Measurements from ENCODE around the gene CORO1C.
"Not testable (repeated sequence)": the region's sequence is repeated elsewhere in the genome, so short reads cannot be mapped to it uniquely, and the experiment has no call there.

Gene CORO1C

GRCh38 chr12:108623577-108623976 lies 107.7 kb downstream of the CORO1C start:
- no peaks in the 10 kb centered on the region for H3K36me3 ChIP-seq (replicated peaks)
- no peaks in the 10 kb centered on the region for H3K27me3 ChIP-seq (ENCODE audit: low read depth)
- H3K4me1 ChIP-seq = no peaks in the 10 kb centered on the region
- no peaks in the 10 kb centered on the region for H3K9me3 ChIP-seq
- H3K4me3 ChIP-seq = no peak overlapping the region
- DNase-seq (ENCODE audit: low spot score in 2 of 2) = no peak
- in situ Hi-C loops (cut with MboI; ENCODE audit: low sequenced_read_pairs) = no loop called here

DNA sequence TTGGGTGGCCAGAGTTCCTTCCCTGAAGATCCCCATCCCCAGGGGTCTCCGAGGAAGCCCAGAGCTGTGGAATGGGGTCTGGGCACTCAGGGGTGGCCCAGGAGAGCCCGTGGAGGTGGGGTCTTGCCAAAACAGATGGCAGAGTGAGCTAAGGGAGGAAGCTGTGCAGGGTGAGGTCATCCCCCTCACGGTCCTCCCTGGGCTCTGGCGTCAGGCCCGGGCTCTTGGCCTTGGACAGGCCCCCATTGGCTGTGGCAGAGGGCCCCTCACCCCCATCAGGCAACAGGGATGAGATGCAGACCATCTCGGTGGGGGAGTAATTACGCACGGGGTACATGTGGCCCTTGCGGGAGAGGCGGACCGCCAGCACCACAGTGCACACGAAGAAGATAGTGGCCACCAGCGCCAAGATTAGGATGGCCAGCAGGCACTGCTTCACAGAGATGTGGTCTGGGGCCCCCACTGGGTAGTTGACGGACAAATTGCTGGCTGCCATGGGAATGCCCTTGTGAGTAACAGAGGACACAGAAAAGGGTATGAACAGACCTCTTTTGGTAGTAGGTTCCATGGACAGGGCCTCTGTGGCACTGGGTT lies 108.3 kb downstream of the CORO1C start:
- DNase-seq (ENCODE audit: low spot score in 2 of 2) = no peak
- H3K36me3 ChIP-seq (replicated peaks) = no peaks in the 10 kb centered on the region
- no peaks in the 10 kb centered on the region for H3K27me3 ChIP-seq (ENCODE audit: low read depth)
- no peaks in the 10 kb centered on the region for H3K4me1 ChIP-seq
- H3K9me3 ChIP-seq = no peaks in the 10 kb centered on the region
- H3K4me3 ChIP-seq = no peak overlapping the region
- in situ Hi-C loops (cut with MboI; ENCODE audit: low sequenced_read_pairs) = no loop called here

DNA sequence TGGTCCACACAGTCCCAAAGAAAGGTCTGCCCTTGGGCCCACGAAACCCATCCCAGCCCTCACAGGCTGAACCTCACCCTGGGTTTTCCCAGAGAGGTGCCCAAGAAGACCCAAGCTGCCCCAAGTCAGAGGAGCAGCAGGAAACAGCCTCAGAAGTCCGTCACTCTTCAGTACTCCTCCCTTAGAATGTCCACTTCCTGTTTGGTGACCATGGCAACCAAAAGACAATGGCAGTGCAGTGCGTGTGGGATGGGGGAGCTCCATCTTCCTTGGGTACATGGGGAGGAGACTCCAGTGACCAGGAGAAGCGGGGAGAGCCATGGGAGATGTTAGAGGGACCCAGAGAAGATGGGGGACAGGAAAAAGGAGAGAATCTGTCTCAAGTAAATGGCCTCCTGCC lies 108.9 kb downstream of the CORO1C start:
- no peaks in the 10 kb centered on the region for H3K9me3 ChIP-seq
- in situ Hi-C loops (cut with MboI; ENCODE audit: low sequenced_read_pairs) = no loop called here
- DNase-seq (ENCODE audit: low spot score in 2 of 2) = peak in 1 of 2 experiments; percentile 56
- H3K36me3 ChIP-seq (replicated peaks) = no peaks in the 10 kb centered on the region
- H3K27me3 ChIP-seq (ENCODE audit: low read depth) = no peaks in the 10 kb centered on the region
- no peak overlapping the region for H3K4me3 ChIP-seq
- no peaks in the 10 kb centered on the region for H3K4me1 ChIP-seq

- Histone ChIP-seq H3K9me3 (no peaks in the 10 kb centered on the region), H3K27me3 (ENCODE audit: low read depth) (no peaks in the 10 kb centered on the region), H3K36me3 (replicated peaks) (no peaks in the 10 kb centered on the region), H3K4me1 (no peaks in the 10 kb centered on the region), H3K4me3 (no peak overlapping the region)
- in situ Hi-C loops (cut with MboI; ENCODE audit: low sequenced_read_pairs) = no loop called here
- DNase-seq (ENCODE audit: low spot score in 2 of 2) = no peak
Observed at GRCh38 chr12:108621161-108621560, 110.2 kb downstream of the CORO1C start.

- Histone ChIP-seq H3K9me3 (no peaks in the 10 kb centered on the region), H3K4me1 (no peaks in the 10 kb centered on the region), H3K36me3 (replicated peaks) (no peaks in the 10 kb centered on the region), H3K27me3 (ENCODE audit: low read depth) (no peaks in the 10 kb centered on the region), H3K4me3 (no peak overlapping the region)
- in situ Hi-C loops (cut with MboI; ENCODE audit: low sequenced_read_pairs) = no loop called here
- no peak for DNase-seq (ENCODE audit: low spot score in 2 of 2)
Observed at GRCh38 chr12:108620236-108620879, 111.0 kb downstream of the CORO1C start.

- Histone ChIP-seq H3K4me3 (no peak overlapping the region), H3K27me3 (ENCODE audit: low read depth) (no peaks in the 10 kb centered on the region), H3K4me1 (no peaks in the 10 kb centered on the region), H3K36me3 (replicated peaks) (no peaks in the 10 kb centered on the region), H3K9me3 (no peaks in the 10 kb centered on the region)
- in situ Hi-C loops (cut with MboI; ENCODE audit: low sequenced_read_pairs) = loop anchor here (5.0 kb wide), 1 partner anchor 52 kb away; no protein-coding TSS in a partner anchor
- DNase-seq (ENCODE audit: low spot score in 2 of 2) = no peak
Observed at GRCh38 chr12:108619369-108620160, 111.8 kb downstream of the CORO1C start.

- DNase-seq (ENCODE audit: low spot score in 2 of 2); H3K27me3 ChIP-seq (ENCODE audit: low read depth); H3K4me3 ChIP-seq; H3K9me3 ChIP-seq; H3K4me1 ChIP-seq; H3K36me3 ChIP-seq (replicated peaks): not testable (repeated sequence)
- in situ Hi-C loops (cut with MboI; ENCODE audit: low sequenced_read_pairs) = loop anchor here (5.0 kb wide), 1 partner anchor 52 kb away; no protein-coding TSS in a partner anchor
Observed at GRCh38 chr12:108618953-108619274, 112.4 kb downstream of the CORO1C start.

DNA sequence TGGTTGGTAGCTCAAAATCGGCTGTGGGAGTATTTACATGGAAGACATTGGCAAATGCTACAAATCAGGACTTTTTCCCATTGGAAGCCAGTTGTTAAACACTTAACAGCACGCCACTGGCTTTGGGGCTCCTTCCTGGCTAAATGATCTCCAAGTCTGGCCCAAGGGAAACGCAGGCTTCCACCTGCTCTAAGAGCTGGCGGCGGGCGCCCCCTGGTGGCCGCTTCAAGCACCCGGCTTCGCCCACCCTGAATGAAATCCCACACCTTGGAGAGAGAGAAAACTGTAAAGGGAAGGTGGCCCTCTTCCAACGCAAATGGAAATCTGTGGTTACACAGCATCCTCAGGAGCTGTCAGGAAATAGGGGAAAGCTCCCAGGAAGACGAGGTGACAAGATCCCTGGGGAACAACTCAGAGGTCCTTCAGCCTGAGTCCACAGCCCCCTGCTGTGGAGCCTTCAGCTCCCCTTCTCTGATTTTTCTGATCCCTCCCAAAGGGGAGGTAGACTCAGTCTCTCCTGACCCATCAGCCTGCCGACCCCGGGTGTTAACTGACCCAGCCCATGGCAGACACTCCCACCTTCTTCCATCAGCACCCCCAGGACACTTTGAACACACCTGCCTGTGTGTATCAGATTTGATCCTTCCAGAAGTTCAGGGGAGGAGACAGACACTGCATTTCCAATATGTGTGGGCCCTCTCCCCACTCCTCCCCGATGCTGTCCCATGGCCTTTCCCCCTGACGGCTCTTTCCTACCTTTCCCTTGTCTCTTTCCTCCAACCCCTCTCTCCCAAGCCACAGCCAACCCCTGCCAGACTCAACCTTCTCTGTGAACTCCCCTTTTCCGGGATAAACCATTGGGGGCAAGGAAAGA lies 113.0 kb downstream of the CORO1C start:
- no peaks in the 10 kb centered on the region for H3K36me3 ChIP-seq (replicated peaks)
- H3K4me3 ChIP-seq = no peak overlapping the region
- no peaks in the 10 kb centered on the region for H3K27me3 ChIP-seq (ENCODE audit: low read depth)
- peak; percentile 70 to 86 for DNase-seq (ENCODE audit: low spot score in 2 of 2)
- H3K9me3 ChIP-seq = no peaks in the 10 kb centered on the region
- H3K4me1 ChIP-seq = no peaks in the 10 kb centered on the region
- in situ Hi-C loops (cut with MboI; ENCODE audit: low sequenced_read_pairs) = loop anchor here (5.0 kb wide), 1 partner anchor 51 kb away; no protein-coding TSS in a partner anchor

- in situ Hi-C loops (cut with MboI; ENCODE audit: low sequenced_read_pairs) = loop anchor here (5.0 kb wide), 1 partner anchor 50 kb away; no protein-coding TSS in a partner anchor
Observed at GRCh38 chr12:108616941-108617858, 114.1 kb downstream of the CORO1C start.

GRCh38 chr12:108616359-108616758 lies 115.0 kb downstream of the CORO1C start:
- no peaks in the 10 kb centered on the region for H3K4me1 ChIP-seq
- H3K4me3 ChIP-seq = no peak overlapping the region
- in situ Hi-C loops (cut with MboI; ENCODE audit: low sequenced_read_pairs) = loop anchor here (5.0 kb wide), 1 partner anchor 49 kb away; no protein-coding TSS in a partner anchor
- H3K27me3 ChIP-seq (ENCODE audit: low read depth) = no peaks in the 10 kb centered on the region
- H3K9me3 ChIP-seq = no peaks in the 10 kb centered on the region
- DNase-seq (ENCODE audit: low spot score in 2 of 2) = no peak
- no peaks in the 10 kb centered on the region for H3K36me3 ChIP-seq (replicated peaks)

More at GRCh38 chr12:108616941-108617858, 114.1 kb downstream of the CORO1C start:
- no peak for DNase-seq (ENCODE audit: low spot score in 2 of 2)
- Histone ChIP-seq H3K4me1 (no peaks in the 10 kb centered on the region), H3K36me3 (replicated peaks) (no peaks in the 10 kb centered on the region), H3K27me3 (ENCODE audit: low read depth) (no peaks in the 10 kb centered on the region), H3K4me3 (no peak overlapping the region), H3K9me3 (no peaks in the 10 kb centered on the region)

GRCh38 chr12:108615918-108616317 lies 115.4 kb downstream of the CORO1C start:
- Histone ChIP-seq H3K4me3 (no peak overlapping the region), H3K27me3 (ENCODE audit: low read depth) (no peaks in the 10 kb centered on the region), H3K36me3 (replicated peaks) (no peaks in the 10 kb centered on the region), H3K9me3 (no peaks in the 10 kb centered on the region), H3K4me1 (no peaks in the 10 kb centered on the region)
- in situ Hi-C loops (cut with MboI; ENCODE audit: low sequenced_read_pairs) = loop anchor here (5.0 kb wide), 1 partner anchor 49 kb away; no protein-coding TSS in a partner anchor
- no peak for DNase-seq (ENCODE audit: low spot score in 2 of 2)

- Histone ChIP-seq H3K36me3 (replicated peaks) (no peaks in the 10 kb centered on the region), H3K4me1 (no peaks in the 10 kb centered on the region), H3K27me3 (ENCODE audit: low read depth) (no peaks in the 10 kb centered on the region), H3K9me3 (no peaks in the 10 kb centered on the region), H3K4me3 (no peak overlapping the region)
- in situ Hi-C loops (cut with MboI; ENCODE audit: low sequenced_read_pairs) = loop anchor here (5.0 kb wide), 1 partner anchor 47 kb away; no protein-coding TSS in a partner anchor
- DNase-seq (ENCODE audit: low spot score in 2 of 2) = no peak
Observed at GRCh38 chr12:108614639-108615038, 116.7 kb downstream of the CORO1C start.

Data from HAP-1 (cell line).